AML-193 (cell line): ENCODE data around the gene PNKP.
"Not testable (repeated sequence)": the region's sequence is repeated elsewhere in the genome, so short reads cannot be mapped to it uniquely, and the experiment has no call there.

ENCODE experiments used
- DNase-seq, 2 experiments: peaks; one replicate each; lab custom pipeline; 2025; lab: John Stamatoyannopoulos, UW

Gene PNKP

DNA sequence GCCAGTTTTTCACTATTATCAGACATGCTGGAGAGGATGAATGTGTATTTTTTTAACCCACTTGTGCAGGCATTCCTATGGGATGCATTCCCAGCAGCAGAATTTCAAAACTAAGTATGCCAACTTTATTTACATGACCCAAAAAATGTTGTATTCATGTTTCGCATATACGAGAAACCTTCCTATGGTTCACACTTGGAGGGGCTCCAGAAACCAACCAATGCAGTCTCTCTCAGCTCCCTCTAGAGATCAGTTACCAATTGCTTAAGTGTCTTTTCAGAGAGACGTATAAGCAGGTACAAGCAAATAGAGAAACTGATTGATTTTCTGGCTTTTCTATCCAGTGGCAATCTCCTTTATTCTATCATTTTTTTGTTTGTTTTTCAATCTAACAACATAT is 22.0 kb downstream of the PNKP start:
- no peak for DNase-seq

DNA sequence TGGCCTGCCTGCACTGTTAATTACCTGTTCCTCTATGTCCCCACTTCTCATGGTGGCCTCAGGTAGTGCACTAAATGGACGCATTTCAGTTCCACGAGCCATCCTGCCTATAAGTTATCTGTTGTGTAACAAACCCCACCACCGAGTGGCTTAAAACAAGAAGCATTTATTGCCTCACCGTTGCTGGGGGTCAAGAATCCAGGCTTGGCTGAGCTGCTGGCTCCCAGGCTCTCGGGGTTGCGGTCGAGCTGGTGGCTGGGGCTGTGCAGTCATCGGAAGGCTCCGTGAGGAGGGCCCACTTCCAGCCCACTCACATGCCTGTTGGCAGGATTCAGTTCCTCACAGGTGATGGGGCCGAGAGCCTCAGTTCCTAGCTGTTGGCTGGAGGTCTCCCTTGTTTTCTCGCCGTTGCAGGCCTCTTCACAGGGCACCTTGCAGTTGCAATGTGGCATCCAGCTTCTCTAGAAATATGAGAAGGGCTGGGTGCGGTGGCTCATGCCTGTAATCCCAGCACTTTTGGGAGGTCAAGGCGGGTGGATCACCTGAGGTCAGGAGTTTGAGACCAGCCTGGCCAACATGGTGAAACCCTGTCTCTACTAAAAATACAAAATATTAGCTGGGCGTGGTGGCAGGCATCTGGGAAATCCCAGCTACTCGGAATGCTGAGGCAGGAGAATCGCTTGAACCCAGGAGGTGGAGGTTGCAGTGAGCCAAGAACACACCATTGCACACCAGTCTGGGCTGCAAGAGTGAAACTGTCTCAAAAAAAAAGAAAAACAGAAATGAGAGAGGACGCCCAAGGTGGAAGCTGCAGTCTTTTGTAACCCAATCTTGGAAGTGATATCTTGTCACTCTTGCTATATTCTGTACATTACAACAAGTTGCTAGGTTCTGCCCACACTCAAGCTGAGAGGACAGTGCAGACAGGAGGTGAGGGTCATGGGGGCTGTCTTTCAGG is 23.0 kb downstream of the PNKP start:
- DNase-seq: no peak

DNA sequence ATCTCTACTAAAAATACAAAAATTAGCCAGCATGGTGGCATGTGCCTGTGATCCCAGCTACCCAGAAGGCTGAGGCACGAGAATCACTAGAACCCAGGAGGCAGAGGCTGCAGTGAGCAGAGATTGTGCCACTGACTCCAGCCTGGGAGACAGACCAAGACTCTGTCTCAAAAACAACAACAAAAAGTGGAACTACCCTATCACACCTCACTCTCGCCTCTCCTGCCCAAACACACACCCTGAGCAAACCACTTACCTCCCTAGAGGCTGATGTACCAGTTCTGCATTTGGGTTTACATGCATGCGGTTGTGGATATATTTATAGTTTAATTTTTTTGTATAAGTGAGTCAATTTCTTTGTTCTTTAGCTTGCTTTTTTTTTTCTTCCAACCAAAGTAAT is 24.1 kb downstream of the PNKP start:
- no peak for DNase-seq

DNA sequence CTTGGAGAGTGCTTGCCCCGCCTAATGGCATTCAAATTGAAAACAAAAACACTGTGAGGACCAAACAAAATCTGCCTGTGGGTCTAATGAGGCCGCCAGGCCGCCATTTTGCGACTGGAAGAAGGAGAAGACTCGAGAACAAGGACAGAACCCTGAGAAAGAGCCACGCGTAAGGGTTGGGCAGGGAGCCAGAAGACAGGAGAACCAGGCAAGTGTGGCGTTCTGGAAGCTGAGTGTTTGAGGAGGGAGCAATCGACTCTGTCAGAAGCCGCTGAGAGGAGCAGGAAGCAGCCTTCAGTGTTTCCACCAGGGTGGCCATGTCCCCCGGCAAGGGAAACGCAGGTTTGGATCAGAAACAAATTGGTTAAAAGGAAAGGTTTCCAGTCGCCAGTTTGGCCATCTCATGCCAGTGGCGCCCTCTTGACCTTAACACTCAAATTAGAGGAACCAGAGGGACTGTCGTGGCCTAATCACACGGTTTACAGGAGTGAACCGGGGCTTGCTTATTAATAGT is 26.6 kb downstream of the PNKP start:
- DNase-seq: no peak

DNA sequence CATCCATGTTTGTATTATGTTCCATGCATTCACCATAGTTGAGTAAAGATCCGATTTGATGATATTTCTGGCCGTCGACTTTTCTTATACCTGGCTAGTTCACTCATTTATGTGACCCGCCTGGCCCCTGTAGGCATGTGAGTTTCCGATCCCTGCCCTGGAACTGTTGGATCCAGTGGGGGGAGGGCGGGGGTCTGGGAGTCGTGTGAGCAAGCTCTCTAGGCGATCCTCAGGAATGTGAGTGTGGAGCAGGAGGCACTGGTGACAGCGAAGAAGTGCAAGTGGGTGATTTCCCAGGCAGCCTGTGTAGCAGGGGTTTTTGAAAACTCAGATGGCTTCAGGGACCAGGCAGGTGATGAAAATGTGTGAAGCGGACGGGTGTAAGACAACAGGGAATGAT is 27.1 kb downstream of the PNKP start:
- DNase-seq: no peak

DNA sequence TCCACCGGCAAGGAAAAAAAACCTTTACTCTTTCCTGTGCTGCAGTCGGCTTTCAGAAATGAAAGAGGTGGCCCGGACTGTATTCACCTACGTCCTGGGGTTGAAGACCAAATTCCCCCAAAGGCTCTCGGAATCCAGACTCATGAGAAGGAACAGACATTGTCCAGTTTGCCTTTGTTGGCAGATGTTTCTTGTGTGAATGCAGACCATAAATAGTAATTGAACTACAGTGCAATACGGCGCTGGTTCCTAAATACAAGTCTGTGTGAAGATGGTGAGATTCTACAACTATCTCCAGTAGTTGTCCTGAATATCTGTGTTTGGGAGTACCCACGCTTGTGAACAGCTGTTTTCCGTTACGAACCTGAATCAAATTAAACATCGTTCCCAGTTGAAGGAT is 27.7 kb downstream of the PNKP start:
- no peak for DNase-seq

DNA sequence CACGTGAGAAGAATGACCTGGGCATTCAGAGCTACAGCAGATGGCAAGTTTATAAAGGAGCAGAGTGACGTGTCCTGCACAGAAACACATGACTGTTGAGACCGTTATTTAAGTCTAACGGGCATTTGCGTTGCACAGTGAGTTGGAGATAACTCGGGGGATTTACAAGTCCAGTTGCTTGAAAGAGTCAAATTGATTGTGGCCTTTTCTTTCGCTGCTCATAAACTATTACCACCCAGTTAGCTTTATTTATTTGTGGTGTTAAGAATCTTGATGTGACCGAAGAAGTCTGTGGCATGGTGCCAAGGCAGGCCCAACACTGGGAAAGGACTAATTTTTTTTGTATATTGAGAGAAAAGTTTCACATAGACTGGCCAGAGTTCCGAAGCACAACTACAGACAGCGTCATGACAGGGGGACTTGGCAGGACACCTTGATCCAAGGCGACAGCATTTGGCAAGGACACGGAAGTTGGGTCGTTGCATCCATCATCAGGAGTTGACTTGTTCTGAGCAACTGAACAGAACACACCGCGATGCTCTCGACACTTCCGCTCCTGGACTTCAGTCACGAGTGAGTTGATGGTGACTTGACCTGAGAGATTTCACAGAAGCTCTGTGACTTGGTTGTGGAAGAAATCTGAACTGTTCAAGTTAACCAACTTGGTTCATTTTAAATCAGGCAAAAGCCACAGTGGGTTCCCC is 28.3 kb downstream of the PNKP start:
- no peak for DNase-seq

DNA sequence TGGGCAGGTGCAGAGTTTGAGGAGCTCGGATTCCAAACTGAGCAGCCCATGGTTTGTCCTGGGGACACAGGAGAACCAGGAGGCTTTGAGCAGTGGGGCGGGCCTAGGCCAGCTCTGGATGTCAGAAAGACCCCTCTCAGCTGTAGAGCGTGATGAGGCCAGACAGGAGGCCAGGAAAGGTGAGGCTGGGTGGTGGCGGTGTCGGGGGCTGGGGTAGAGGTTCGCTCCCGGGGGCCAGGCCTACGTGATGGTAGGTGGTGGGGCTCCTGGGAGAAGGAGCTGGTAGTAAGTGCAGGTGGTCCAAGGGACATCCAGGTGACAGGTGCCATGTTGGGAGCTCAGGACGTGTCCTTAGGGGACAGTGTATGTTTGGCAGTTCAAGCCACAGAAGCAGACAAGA is 30.0 kb downstream of the PNKP start:
- no peak for DNase-seq

- no peak for DNase-seq
Observed at GRCh38 chr19:49837009-49837310, 30.4 kb downstream of the PNKP start.

- DNase-seq: no peak
Observed at GRCh38 chr19:49836176-49837008, 31.0 kb downstream of the PNKP start.

GRCh38 chr19:49835562-49835961 is 31.8 kb downstream of the PNKP start:
- DNase-seq: no peak

DNA sequence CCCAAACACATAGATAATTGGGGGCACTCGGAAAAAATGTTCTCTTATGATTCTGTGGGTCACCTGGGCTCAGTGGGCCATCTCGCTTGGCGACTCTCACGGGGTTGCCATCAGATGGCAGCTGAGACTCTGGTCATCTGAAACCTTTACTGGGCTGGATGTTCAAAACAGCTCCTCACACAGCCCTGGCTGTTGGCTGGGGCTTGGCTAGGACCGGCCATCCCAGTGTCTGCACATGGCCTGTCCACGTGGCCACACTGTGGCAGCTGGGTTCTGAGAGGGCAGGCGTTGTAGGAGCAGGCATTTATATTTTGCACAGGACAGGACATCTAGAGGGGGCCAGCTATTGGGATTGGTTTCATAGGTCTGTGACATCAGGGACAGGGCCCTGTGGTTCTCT is 33.8 kb downstream of the PNKP start:
- DNase-seq: no peak

GRCh38 chr19:49832556-49832955 is 34.8 kb downstream of the PNKP start:
- no peak for DNase-seq

DNA sequence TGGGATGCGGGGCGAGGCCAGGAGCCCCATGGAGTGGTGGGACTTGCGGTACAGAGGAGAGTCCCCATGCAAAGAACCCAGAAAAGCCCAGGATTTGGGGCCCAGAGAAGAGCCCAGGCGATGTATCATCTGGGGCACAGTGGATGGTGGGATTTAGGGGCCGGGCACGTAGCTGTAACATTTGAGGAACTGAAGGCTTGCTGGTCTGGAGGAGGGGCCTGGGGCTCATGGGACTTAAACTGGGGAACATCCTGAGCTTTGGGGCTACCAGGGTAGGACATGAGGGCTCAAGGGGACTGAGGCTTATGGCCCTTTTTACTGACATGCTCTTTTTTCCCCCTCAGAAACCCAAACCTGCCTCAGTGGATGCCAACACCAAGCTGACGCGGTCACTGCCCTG is 35.8 kb downstream of the PNKP start:
- DNase-seq: no peak

- DNase-seq: no peak
Observed at GRCh38 chr19:49830766-49831165, 36.6 kb downstream of the PNKP start.

- DNase-seq: no peak
Observed at GRCh38 chr19:49829721-49830120, 37.7 kb downstream of the PNKP start.

DNA sequence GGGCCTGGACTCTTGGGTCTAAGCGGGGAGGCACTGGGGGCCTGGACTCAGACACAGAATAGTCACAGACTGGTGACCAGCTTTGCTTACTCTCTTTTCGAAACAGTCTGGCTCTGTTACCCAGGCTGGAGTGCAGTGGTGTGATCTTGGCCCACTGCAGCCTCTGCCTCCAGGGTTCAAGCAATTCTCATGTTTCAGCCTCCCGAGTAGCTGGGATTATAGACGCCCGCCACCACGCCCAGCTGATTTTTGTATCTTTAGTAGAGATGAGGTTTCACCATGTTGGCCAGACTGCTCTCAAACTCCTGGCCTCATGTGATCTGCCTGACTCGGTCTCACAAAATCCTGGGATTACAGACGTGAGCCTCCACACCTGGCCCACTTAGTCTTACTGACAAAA is 38.2 kb downstream of the PNKP start:
- DNase-seq: no peak

DNA sequence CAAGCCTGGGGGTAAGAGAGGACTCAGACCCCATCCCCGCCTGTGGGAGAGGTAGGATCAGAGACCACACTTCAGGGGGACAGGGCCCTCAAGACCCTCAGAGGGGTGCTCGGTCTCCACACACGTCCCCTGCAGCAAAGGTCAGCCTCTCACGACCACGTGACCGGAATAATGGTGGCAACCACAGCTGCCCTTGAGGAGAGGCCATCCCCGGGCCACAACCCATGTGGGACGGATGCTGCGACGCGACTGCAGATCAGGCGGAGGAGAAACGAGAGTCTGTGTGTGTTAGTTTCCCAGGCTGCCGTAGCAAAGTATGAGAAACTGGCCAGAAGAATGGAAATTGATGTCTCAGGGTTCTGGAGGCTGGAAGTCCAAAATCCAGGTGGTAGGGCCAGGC is 40.3 kb downstream of the PNKP start:
- no peak for DNase-seq

GRCh38 chr19:49824662-49825061 is 42.7 kb downstream of the PNKP start:
- DNase-seq: no peak

DNA sequence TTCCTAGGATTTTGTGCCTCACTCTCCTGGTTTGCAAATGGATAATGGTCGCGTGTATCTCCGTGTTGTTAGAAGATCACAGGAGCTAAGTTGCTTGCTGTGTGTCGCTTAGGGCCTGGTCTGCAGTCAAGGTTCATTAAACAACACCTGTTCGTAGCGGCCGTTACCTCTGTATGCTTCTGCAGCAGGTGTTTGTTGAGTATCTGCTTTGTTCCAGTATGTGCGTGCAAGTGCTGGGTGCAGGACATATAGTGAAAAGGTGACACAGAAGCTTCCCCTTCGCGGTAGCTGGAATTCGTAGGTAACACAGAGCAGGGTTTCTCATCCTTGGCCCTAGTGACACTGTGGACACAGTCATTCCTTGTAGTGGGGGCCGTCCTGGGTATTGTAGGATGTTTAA is 43.9 kb downstream of the PNKP start:
- DNase-seq: no peak

GRCh38 chr19:49820125-49820524 is 47.3 kb downstream of the PNKP start:
- no peak for DNase-seq

DNA sequence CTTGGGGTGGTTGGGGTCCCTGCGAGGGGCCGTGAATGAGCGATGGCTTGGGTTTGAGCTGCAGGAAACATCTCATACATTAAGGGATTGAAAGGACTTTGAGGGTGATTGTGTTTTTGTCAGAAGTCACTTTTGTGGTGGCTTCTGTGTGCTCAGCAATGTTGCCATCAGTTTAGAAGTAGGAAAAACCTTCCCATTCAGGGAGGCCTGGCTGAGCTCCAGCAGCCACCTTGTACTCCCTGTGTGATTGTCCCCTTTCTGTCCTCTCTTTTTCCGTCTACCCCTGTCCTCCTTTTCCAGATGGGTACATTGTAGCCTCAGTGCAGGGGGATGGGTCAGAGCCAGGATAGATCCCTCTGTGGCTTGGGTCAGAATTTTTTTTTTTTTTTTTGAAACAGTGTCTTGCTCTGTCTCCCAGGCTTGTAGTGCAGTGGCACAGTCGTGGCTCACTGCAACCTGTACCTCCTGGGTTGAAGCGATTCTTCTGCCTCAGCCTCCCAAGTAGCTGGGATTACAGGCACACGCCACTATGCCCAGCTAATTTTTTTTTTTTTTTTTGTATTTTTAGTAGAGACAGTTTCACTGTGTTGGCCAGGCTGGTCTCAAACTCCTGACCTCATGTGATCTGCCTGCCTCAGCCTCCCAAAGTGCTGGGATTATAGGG is 47.8 kb downstream of the PNKP start:
- not testable (repeated sequence) for DNase-seq
